A549 (cell line): Measurements from ENCODE around the gene ZNF613. TPM values are rescaled to one million over a fixed set of nuclear protein-coding genes. Genes with fewer than 3 reads are reported as not detected.
"Not testable (repeated sequence)": the region's sequence is repeated elsewhere in the genome, so short reads cannot be mapped to it uniquely, and the experiment has no call there.

Source experiments
- ATAC-seq, 2 experiments: fragments of 200-7000 bp in 1 of 2; fragments of >200 bp in 1 of 2; cut with Nextera tagmentation in 1 of 2; cut with Tn5 transposase in 1 of 2; 3 replicates each; pipeline versions ENCODE4 v1.8.0 to v1.9.1; 2018 to 2020; ENCODE audit warnings: mild to moderate bottlenecking in 1 of 2, moderate library complexity in 1 of 2
- CTCF ChIA-PET: fragments of 300-600 bp; sonication (Branson Sonifier 250); formaldehyde crosslinking; extraction: SDS; loops from one replicate; lab custom pipeline; 2021; ENCODE audit warnings: antibody characterized with exemption, inconsistent platforms; lab: Yijun Ruan, JAX
- POLR2A ChIA-PET: fragments of 350-600 bp; formaldehyde crosslinking; extraction: SDS; loops from one replicate; lab custom pipeline; 2021; ENCODE audit warnings: antibody characterized with exemption, inconsistent platforms; lab: Yijun Ruan, JAX
- DNase-seq, 2 experiments: peaks; one replicate each; pipeline versions ENCODE4 v3.0.0 to v3.0.0-alpha.2; 2011 to 2016; ENCODE audit warnings: low read depth in 1 of 2, low spot score in 1 of 2
- FAIRE-seq: peaks from 2 replicates; lab custom pipeline; 2011; peaks lifted over from hg19 to GRCh38; lab: Jason Lieb, UNC
- H3K27ac ChIP-seq, 2 experiments: fragments of >200 bp; sonication (Bioruptor Twin); formaldehyde crosslinking; 3 replicates each; pipeline ENCODE4 v1.5.1; 2016 to 2017
- H3K4me1 ChIP-seq: fragments of >200 bp; sonication (Bioruptor Twin); formaldehyde crosslinking; 3 replicates; pipeline ENCODE4 v1.6.1; 2016
- H3K4me2 ChIP-seq: fragments of >200 bp; sonication (Bioruptor Twin); formaldehyde crosslinking; 3 replicates; pipeline ENCODE4 v1.6.1; 2016
- H3K4me3 ChIP-seq: fragments of >200 bp; sonication (Bioruptor Twin); formaldehyde crosslinking; 3 replicates; pipeline ENCODE4 v1.5.1; 2016
- H3K9me3 ChIP-seq: fragments of >200 bp; sonication (Bioruptor Twin); formaldehyde crosslinking; 3 replicates; pipeline ENCODE4 v1.6.1; 2016
- BHLHE40 ChIP-seq: IDR thresholded peaks from 2 replicates; pipeline ENCODE4 v1.6.1; 2012; ENCODE audit warnings: low read depth, low read length, inconsistent platforms
- CBX8 ChIP-seq: fragments of 200-600 bp; sonication (generic); IDR thresholded peaks from 2 replicates; pipeline ENCODE4 v1.6.1; 2016
- CHD4 ChIP-seq: fragments of 200-600 bp; sonication (generic); IDR thresholded peaks from 2 replicates; pipeline ENCODE4 v1.6.1; 2016; ENCODE audit warnings: antibody characterized with exemption, mild to moderate bottlenecking, borderline replicate concordance
- EHMT2 ChIP-seq: fragments of 200-600 bp; sonication (generic); IDR thresholded peaks from 2 replicates; pipeline ENCODE4 v1.6.1; 2016; ENCODE audit warnings: antibody characterized with exemption, low read depth, mild to moderate bottlenecking, moderate library complexity
- EP300 ChIP-seq, 2 experiments: fragments of >200 bp; sonication (Bioruptor Twin); formaldehyde crosslinking; IDR thresholded peaks; 2 replicates in 1 of 2; 3 replicates in 1 of 2; pipeline ENCODE4 v1.6.1; 2016 to 2017
- FOXS1 ChIP-seq: fragments of 250-450 bp; sonication (Bioruptor Pico); IDR thresholded peaks from 2 replicates; pipeline ENCODE4 v1.5.0; 2020; ENCODE audit warnings: mild to moderate bottlenecking, moderate library complexity
- GATA3 ChIP-seq: IDR thresholded peaks from 2 replicates; pipeline ENCODE4 v1.6.1; 2012; ENCODE audit warnings: borderline replicate concordance
- HEYL ChIP-seq: fragments of 250-450 bp; sonication (Bioruptor Pico); IDR thresholded peaks from 2 replicates; pipeline ENCODE4 v1.8.0; 2021; ENCODE audit warnings: mild to moderate bottlenecking, moderate library complexity
- HOXB5 ChIP-seq: fragments of 250-450 bp; sonication (Bioruptor Pico); IDR thresholded peaks from 2 replicates; pipeline ENCODE4 v1.5.0; 2020; ENCODE audit warnings: mild to moderate bottlenecking, moderate library complexity
- KDM5A ChIP-seq: fragments of 200-600 bp; sonication (generic); IDR thresholded peaks from 2 replicates; pipeline ENCODE4 v1.6.1; 2016; ENCODE audit warnings: antibody characterized with exemption, mild to moderate bottlenecking
- MAFK ChIP-seq: fragments of 450-650 bp; IDR thresholded peaks from 2 replicates; pipeline ENCODE4 v1.6.1; 2014; ENCODE audit not compliant: partially characterized antibody
- MAZ ChIP-seq: fragments of 150-350 bp; IDR thresholded peaks from 2 replicates; pipeline ENCODE4 v1.6.1; 2014; ENCODE audit warnings: antibody characterized with exemption, low read depth, low read length, borderline replicate concordance
- MYC ChIP-seq: IDR thresholded peaks from 2 replicates; pipeline ENCODE4 v1.6.1; 2012; ENCODE audit warnings: mild to moderate bottlenecking, inconsistent platforms, low read length, improper control_type of control experiment, borderline replicate concordance
- RARB ChIP-seq: fragments of 250-450 bp; sonication (Bioruptor Pico); IDR thresholded peaks from 2 replicates; pipeline ENCODE4 v1.8.0; 2021; ENCODE audit warnings: mild to moderate bottlenecking, moderate library complexity
- RFX5 ChIP-seq: fragments of 450-650 bp; IDR thresholded peaks from 2 replicates; pipeline ENCODE4 v1.7.1; 2014; ENCODE audit warnings: antibody characterized with exemption, mild to moderate bottlenecking, moderate library complexity
- RNF2 ChIP-seq: fragments of 200-600 bp; sonication (generic); IDR thresholded peaks from 2 replicates; pipeline ENCODE4 v1.6.1; 2016; ENCODE audit warnings: low read depth, mild to moderate bottlenecking, antibody characterized with exemption, moderate library complexity, borderline replicate concordance
- SREBF2 ChIP-seq: fragments of 450-650 bp; IDR thresholded peaks from 2 replicates; pipeline ENCODE4 v1.6.1; 2014; ENCODE audit warnings: mild to moderate bottlenecking, moderate library complexity
- TP53 ChIP-seq: fragments of 250-450 bp; sonication (Bioruptor Pico); IDR thresholded peaks from 2 replicates; pipeline ENCODE4 v1.5.0; 2021; ENCODE audit warnings: mild to moderate bottlenecking, moderate library complexity
- ZFP36 ChIP-seq: fragments of 450-650 bp; IDR thresholded peaks from 2 replicates; pipeline ENCODE4 v1.6.1; 2014; ENCODE audit warnings: borderline replicate concordance; ENCODE audit not compliant: partially characterized antibody
- WGBS: methylation state at CpG from one replicate; pipeline ENCODE4 v1.1.6; 2017; ENCODE audit errors: missing lambda C conversion rate; 5-methylcytosine and 5-hydroxymethylcytosine counted together
- polyA plus RNA-seq, 4 experiments: library from polyadenylated mRNA; depleted of rRNA in 3 of 4; stranded (reverse); fragments of >200 nt; fragmentation: RNase III in 1 of 4; extraction: RNeasy Plus Mini Kit Qiagen cat#74134 plus additional on column Dnase treatment in 1 of 4; gene quantifications; 2 replicates in 3 of 4; 3 replicates in 1 of 4; pipeline ENCODE4 v1.2.3, GENCODE V29; 2011 to 2017
- TF ChIP-seq, protein P1 (sequence below): fragments of >200 bp; sonication (Bioruptor Twin); formaldehyde crosslinking; IDR thresholded peaks from 3 replicates; pipeline ENCODE4 v1.6.1; 2016
- TF ChIP-seq, protein P2 (sequence below): fragments of 250-450 bp; sonication (Bioruptor Pico); IDR thresholded peaks from 2 replicates; pipeline ENCODE4 v1.5.0; 2020; ENCODE audit warnings: low read depth, mild to moderate bottlenecking, moderate library complexity
- TF ChIP-seq, protein P3 (sequence below): fragments of 250-450 bp; sonication (Bioruptor Pico); IDR thresholded peaks from 2 replicates; pipeline ENCODE4 v1.5.0; 2021; ENCODE audit warnings: mild to moderate bottlenecking, moderate library complexity, borderline replicate concordance
- TF ChIP-seq, protein P4 (sequence below): fragments of 150-350 bp; IDR thresholded peaks from 2 replicates; pipeline ENCODE4 v1.6.1; 2014; ENCODE audit warnings: low read depth, mild to moderate bottlenecking, low read length
- TF ChIP-seq, protein P5 (sequence below): fragments of >200 bp; sonication (Bioruptor Twin); formaldehyde crosslinking; IDR thresholded peaks from 2 replicates; pipeline ENCODE4 v1.6.1; 2016

ZNF613 gene
- polyA plus RNA-seq, 2 of the 4 experiments (the other 2 are of a cell fraction) = 1.4 to 2.6 TPM

DNA sequence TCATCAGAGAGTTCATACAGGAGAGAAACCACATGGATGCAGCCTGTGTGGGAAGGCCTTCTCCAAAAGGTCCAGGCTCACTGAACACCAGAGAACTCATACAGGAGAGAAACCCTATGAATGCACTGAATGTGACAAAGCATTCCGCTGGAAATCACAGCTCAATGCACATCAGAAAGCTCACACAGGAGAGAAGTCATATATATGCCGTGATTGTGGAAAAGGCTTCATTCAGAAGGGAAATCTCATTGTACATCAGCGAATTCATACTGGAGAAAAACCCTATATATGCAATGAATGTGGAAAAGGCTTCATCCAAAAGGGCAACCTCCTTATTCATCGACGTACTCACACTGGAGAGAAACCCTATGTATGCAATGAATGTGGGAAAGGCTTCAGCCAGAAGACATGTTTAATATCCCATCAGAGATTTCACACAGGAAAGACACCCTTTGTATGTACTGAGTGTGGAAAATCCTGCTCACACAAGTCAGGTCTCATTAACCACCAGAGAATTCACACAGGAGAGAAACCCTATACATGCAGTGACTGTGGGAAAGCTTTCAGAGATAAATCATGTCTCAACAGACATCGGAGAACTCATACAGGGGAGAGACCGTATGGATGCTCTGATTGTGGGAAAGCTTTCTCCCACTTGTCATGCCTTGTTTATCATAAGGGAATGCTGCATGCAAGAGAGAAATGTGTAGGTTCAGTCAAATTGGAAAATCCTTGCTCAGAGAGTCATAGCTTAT, 17.7 kb downstream of the ZNF613 start:
- ChIA-PET POLR2A (no interaction called here), CTCF (no interaction called here)
- no peak for DNase-seq
- no peaks in the 10 kb centered on the region for H3K4me1 ChIP-seq
- no peak overlapping the region for H3K4me2 ChIP-seq
- TF ChIP-seq SREBF2 = no peak
- TF ChIP-seq GATA3 = peak; percentile 26; the same call in 1 of the 2 replicates
- no peak for TF ChIP-seq TP53 (CRISPR knock-in tag)
- H3K4me3 ChIP-seq = no peak overlapping the region
- no peak for ATAC-seq
- FAIRE-seq = no peak
- WGBS = 65% methylated on average over 7 of the region's 7 CpGs
- peaks cover 97% of the 10 kb centered on the region for H3K9me3 ChIP-seq
- no peak overlapping the region for H3K27ac ChIP-seq

DNA sequence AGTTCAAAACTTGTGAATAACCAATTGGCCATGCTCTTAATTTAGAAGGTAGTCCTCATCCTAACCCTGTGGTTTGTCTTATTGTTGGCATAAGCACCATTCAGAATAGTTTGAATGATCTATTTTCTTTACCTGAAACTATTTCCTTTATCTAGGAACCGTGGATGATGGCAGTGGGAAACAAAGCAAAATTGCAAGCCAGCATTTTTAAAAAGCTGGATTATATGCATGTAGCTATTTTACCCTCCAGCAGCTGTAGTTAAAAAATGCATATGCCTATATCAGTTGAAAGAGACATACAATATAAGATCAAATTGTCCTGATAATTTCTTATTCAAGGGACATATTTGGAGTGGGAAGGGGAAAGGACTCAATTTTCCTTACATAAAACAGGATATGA, 19.3 kb downstream of the ZNF613 start:
- H3K9me3 ChIP-seq = peaks cover 95% of the 10 kb centered on the region
- WGBS = 13% methylated on average over 1 of the region's 1 CpG
- TF ChIP-seq, protein P1, sequence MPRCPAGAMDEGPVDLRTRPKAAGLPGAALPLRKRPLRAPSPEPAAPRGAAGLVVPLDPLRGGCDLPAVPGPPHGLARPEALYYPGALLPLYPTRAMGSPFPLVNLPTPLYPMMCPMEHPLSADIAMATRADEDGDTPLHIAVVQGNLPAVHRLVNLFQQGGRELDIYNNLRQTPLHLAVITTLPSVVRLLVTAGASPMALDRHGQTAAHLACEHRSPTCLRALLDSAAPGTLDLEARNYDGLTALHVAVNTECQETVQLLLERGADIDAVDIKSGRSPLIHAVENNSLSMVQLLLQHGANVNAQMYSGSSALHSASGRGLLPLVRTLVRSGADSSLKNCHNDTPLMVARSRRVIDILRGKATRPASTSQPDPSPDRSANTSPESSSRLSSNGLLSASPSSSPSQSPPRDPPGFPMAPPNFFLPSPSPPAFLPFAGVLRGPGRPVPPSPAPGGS = no peak
- TF ChIP-seq RARB (CRISPR knock-in tag) = no peak
- TF ChIP-seq CBX8 = no peak
- peak; percentile 74 for TF ChIP-seq MAFK
- ChIA-PET CTCF (no interaction called here), POLR2A (no interaction called here)
- DNase-seq = no peak
- no peak overlapping the region for H3K27ac ChIP-seq
- H3K4me2 ChIP-seq = no peak overlapping the region
- no peaks in the 10 kb centered on the region for H3K4me1 ChIP-seq
- no peak overlapping the region for H3K4me3 ChIP-seq
- ATAC-seq = no peak
- no peak for FAIRE-seq

DNA sequence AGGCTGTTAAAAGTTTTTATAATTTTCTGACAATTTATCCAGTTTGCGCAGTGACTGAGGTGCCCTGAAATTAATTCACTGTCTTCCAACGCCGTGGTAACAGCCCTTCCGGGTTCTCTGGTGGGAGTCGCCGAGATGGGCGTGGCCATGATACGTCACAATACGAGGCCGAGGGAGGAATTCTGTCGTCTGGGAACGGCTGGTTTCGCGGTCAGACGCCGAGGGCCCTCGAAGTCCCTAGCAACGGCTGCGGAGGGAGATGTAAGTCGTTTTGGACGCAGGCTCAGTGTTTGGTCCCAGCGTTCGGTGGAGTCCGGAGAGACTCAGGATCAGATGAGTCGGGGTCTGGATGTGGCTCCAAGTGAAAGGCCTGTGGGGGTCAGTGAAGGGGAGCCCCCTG, 21.7 kb downstream of the ZNF613 start:
- no peaks in the 10 kb centered on the region for H3K4me1 ChIP-seq
- DNase-seq (no peak), ATAC-seq (no peak), FAIRE-seq (no peak)
- no peak overlapping the region for H3K27ac ChIP-seq
- no peak overlapping the region for H3K4me2 ChIP-seq
- TF ChIP-seq ZFP36 (no peak), EP300 (IDR thresholded peaks at IDR 0.05) (no peak), HEYL (CRISPR knock-in tag) (no peak), CHD4 (no peak), BHLHE40 (no peak), EHMT2 (no peak), RNF2 (no peak), RFX5 (no peak), CBX8 (no peak), FOXS1 (CRISPR knock-in tag) (no peak), MAZ (no peak), MYC (no peak), KDM5A (no peak), HOXB5 (CRISPR knock-in tag) (no peak)
- TF ChIP-seq, protein P2, sequence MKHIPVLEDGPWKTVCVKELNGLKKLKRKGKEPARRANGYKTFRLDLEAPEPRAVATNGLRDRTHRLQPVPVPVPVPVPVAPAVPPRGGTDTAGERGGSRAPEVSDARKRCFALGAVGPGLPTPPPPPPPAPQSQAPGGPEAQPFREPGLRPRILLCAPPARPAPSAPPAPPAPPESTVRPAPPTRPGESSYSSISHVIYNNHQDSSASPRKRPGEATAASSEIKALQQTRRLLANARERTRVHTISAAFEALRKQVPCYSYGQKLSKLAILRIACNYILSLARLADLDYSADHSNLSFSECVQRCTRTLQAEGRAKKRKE (CRISPR knock-in tag) = no peak
- TF ChIP-seq, protein P3, sequence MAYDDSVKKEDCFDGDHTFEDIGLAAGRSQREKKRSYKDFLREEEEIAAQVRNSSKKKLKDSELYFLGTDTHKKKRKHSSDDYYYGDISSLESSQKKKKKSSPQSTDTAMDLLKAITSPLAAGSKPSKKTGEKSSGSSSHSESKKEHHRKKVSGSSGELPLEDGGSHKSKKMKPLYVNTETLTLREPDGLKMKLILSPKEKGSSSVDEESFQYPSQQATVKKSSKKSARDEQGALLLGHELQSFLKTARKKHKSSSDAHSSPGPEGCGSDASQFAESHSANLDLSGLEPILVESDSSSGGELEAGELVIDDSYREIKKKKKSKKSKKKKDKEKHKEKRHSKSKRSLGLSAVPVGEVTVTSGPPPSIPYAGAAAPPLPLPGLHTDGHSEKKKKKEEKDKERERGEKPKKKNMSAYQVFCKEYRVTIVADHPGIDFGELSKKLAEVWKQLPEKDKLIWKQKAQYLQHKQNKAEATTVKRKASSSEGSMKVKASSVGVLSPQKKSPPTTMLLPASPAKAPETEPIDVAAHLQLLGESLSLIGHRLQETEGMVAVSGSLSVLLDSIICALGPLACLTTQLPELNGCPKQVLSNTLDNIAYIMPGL (CRISPR knock-in tag) = no peak
- TF ChIP-seq, protein P4, sequence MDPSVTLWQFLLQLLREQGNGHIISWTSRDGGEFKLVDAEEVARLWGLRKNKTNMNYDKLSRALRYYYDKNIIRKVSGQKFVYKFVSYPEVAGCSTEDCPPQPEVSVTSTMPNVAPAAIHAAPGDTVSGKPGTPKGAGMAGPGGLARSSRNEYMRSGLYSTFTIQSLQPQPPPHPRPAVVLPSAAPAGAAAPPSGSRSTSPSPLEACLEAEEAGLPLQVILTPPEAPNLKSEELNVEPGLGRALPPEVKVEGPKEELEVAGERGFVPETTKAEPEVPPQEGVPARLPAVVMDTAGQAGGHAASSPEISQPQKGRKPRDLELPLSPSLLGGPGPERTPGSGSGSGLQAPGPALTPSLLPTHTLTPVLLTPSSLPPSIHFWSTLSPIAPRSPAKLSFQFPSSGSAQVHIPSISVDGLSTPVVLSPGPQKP = no peak
- TF ChIP-seq, protein P5, sequence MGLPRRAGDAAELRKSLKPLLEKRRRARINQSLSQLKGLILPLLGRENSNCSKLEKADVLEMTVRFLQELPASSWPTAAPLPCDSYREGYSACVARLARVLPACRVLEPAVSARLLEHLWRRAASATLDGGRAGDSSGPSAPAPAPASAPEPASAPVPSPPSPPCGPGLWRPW = no peak
- CTCF ChIA-PET = no interaction called here
- no peak overlapping the region for H3K4me3 ChIP-seq
- peaks cover 86% of the 10 kb centered on the region for H3K9me3 ChIP-seq
- POLR2A ChIA-PET = no interaction called here
- 66% methylated on average over 25 of the region's 25 CpGs for WGBS

DNA sequence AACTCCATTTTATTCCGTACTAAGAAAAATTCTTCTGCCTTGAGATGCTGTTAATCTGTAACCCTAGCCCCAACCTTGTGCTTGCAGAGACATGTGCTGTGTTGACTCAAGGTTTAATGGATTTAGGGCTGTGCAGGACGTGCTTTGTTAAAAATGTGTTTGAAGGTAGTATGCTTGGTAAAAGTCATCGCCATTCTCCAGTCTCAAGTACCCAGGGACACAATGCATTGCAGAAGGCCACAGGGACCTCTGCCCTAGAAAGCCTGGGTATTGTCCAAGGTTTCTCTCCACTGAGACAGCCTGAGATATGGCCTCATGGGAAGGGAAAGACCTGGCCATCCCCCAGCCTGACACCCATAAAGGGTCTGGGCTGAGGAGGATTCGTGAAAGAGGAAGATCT, 30.6 kb downstream of the ZNF613 start:
- DNase-seq, FAIRE-seq, ATAC-seq, H3K4me1 ChIP-seq, CTCF ChIA-PET, H3K4me2 ChIP-seq, H3K27ac ChIP-seq, H3K4me3 ChIP-seq, POLR2A ChIA-PET: not testable (repeated sequence)
- 7% methylated on average over 4 of the region's 4 CpGs for WGBS
- H3K9me3 ChIP-seq = peaks cover 79% of the 10 kb centered on the region
